PC-9 (cell line): ENCODE data around the gene CCDC87.

Source experiments
- EZH2 ChIP-seq: fragments of 200-600 bp; sonication (generic); IDR thresholded peaks from 2 replicates; pipeline ENCODE4 v1.8.0; 2017; ENCODE audit warnings: antibody characterized with exemption, low read depth
- TF ChIP-seq, protein P1 (sequence below): fragments of 200-600 bp; sonication (generic); conservative IDR thresholded peaks from 2 replicates; pipeline ENCODE4 v1.6.1; 2017; ENCODE audit warnings: mixed run types, antibody characterized with exemption, mild to moderate bottlenecking, moderate library complexity

DNA sequence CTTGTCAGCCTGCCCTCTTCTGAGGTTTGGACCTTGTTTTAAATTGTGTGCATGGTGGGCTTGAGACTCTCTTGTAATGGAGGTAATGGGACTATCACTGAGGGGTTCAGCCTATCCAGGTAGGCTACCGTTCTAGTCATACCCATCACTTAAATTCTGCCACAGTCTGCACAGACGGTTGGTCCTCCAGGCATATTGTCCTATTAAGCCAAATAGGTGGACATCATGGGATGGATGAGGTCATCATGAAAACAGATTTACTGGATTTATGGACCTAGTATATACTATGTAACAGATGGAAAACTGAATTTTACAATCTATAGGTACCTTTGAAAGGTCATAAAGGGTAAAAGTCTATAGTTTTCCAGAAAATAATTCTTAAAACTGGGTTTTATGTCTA lies 36.5 kb upstream of the CCDC87 start:
- TF ChIP-seq, protein P1, sequence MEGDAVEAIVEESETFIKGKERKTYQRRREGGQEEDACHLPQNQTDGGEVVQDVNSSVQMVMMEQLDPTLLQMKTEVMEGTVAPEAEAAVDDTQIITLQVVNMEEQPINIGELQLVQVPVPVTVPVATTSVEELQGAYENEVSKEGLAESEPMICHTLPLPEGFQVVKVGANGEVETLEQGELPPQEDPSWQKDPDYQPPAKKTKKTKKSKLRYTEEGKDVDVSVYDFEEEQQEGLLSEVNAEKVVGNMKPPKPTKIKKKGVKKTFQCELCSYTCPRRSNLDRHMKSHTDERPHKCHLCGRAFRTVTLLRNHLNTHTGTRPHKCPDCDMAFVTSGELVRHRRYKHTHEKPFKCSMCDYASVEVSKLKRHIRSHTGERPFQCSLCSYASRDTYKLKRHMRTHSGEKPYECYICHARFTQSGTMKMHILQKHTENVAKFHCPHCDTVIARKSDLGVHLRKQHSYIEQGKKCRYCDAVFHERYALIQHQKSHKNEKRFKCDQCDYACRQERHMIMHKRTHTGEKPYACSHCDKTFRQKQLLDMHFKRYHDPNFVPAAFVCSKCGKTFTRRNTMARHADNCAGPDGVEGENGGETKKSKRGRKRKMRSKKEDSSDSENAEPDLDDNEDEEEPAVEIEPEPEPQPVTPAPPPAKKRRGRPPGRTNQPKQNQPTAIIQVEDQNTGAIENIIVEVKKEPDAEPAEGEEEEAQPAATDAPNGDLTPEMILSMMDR, result no peak
- TF ChIP-seq EZH2, result no peak
